Endothelial cell of umbilical vein (primary cell): ENCODE results near the gene TTC33. TPM values are rescaled to one million over a fixed set of nuclear protein-coding genes. Genes with fewer than 3 reads are reported as not detected.

ENCODE experiments used
- BruUV-seq: library from RNA; stranded (reverse); fragments of 400-500 nt; replicated peaks from 2 replicates; lab custom pipeline; 2021; lab: Mats Ljungman, UMichigan
- CTCF ChIA-PET: fragments of 300-600, 350-600 bp; sonication (Branson Sonifier 250); formaldehyde crosslinking; loops from one replicate; lab custom pipeline; 2021; ENCODE audit warnings: antibody characterized with exemption, inconsistent platforms; lab: Charles Lee
- POLR2A ChIA-PET: fragments of 300-600, 350-600 bp; sonication (Branson Sonifier 250); formaldehyde crosslinking; loops from one replicate; lab custom pipeline; 2021; ENCODE audit warnings: antibody characterized with exemption, inconsistent platforms; lab: Charles Lee
- DNase-seq: peaks from one replicate; pipeline ENCODE4 v3.0.0-alpha.2; 2011; ENCODE audit warnings: low read depth, low spot score
- FAIRE-seq: peaks from 2 replicates; lab custom pipeline; 2011; peaks lifted over from hg19 to GRCh38; lab: Jason Lieb, UNC
- H2AFZ ChIP-seq: 2 replicates; pipeline ENCODE4 v1.6.0; 2012; ENCODE audit warnings: low read depth, low read length, control low read depth, inconsistent platforms
- H3K27ac ChIP-seq: 2 replicates; pipeline ENCODE4 v1.5.1; 2011; ENCODE audit warnings: low read depth, mild to moderate bottlenecking, control low read depth, low read length, moderate library complexity; ENCODE audit not compliant: insufficient read depth
- H3K27me3 ChIP-seq, 2 experiments: 2 replicates each; pipeline versions ENCODE4 v1.6.0 to v1.6.1; 2011; ENCODE audit warnings: low read length in 2 of 2, mixed read lengths in 1 of 2; ENCODE audit not compliant: control insufficient read depth in 2 of 2, insufficient read depth in 2 of 2
- H3K36me3 ChIP-seq, 2 experiments: 2 replicates in 1 of 2; 3 replicates in 1 of 2; pipeline ENCODE4 v1.5.1; 2011; ENCODE audit warnings: low read length in 2 of 2, mild to moderate bottlenecking in 1 of 2, moderate library complexity in 1 of 2; ENCODE audit not compliant: control insufficient read depth in 2 of 2, insufficient read depth in 2 of 2; ENCODE audit errors: extremely low read depth in 1 of 2
- H3K4me1 ChIP-seq: 3 replicates; pipeline ENCODE4 v1.5.1; 2011; ENCODE audit warnings: mild to moderate bottlenecking, low read length; ENCODE audit not compliant: control insufficient read depth, insufficient read depth; ENCODE audit errors: extremely low read depth
- H3K4me2 ChIP-seq: 2 replicates; pipeline ENCODE4 v1.6.1; 2011; ENCODE audit warnings: low read length, control low read depth, mixed read lengths; ENCODE audit not compliant: insufficient read depth
- H3K4me3 ChIP-seq, 3 experiments: fragments of 200-600 bp in 1 of 3; sonication (generic), shearing (Covaris generic) in 1 of 3; replicated peaks in 1 of 3; 2 replicates each; pipeline ENCODE4 v1.5.1; 2011 to 2016; ENCODE audit warnings: control low read depth in 3 of 3, low read length in 3 of 3, mild to moderate bottlenecking in 2 of 3, inconsistent platforms in 1 of 3, low read depth in 1 of 3, moderate library complexity in 1 of 3; ENCODE audit not compliant: insufficient read depth in 1 of 3
- H3K79me2 ChIP-seq: 2 replicates; pipeline ENCODE4 v1.6.0; 2012; ENCODE audit warnings: low read length, inconsistent platforms; ENCODE audit not compliant: control insufficient read depth, insufficient read depth
- H3K9ac ChIP-seq: replicated peaks from 2 replicates; pipeline ENCODE3; 2011; ENCODE audit warnings: low read length, control low read depth; ENCODE audit not compliant: insufficient read depth; ENCODE audit errors: extremely low read depth
- H3K9me1 ChIP-seq: replicated peaks from 3 replicates; pipeline ENCODE4 v1.6.0; 2011; ENCODE audit warnings: mild to moderate bottlenecking, low read length; ENCODE audit not compliant: control insufficient read depth, insufficient read depth; ENCODE audit errors: extremely low read depth
- H3K9me3 ChIP-seq: replicated peaks from 2 replicates; pipeline ENCODE4 v1.5.1; 2012; ENCODE audit warnings: low read length, inconsistent platforms; ENCODE audit not compliant: control insufficient read depth, insufficient read depth
- H4K20me1 ChIP-seq: replicated peaks from 2 replicates; pipeline ENCODE3; 2011; ENCODE audit warnings: mild to moderate bottlenecking, low read length; ENCODE audit not compliant: control insufficient read depth, insufficient read depth; ENCODE audit errors: extremely low read depth
- CTCF ChIP-seq, 2 donors: IDR thresholded peaks; 1 replicate in 1 of 2; 2 replicates in 1 of 2; pipeline ENCODE4 v1.5.1; 2011; ENCODE audit warnings: low read length in 2 of 2, mild to moderate bottlenecking in 2 of 2, moderate library complexity in 2 of 2, control low read depth in 1 of 2, inconsistent platforms in 1 of 2, low read depth in 1 of 2; ENCODE audit not compliant: insufficient read depth in 1 of 2; ENCODE audit errors: extremely low read depth in 1 of 2
- EZH2 ChIP-seq: IDR thresholded peaks from 2 replicates; pipeline ENCODE4 v1.6.1; 2012; ENCODE audit warnings: borderline replicate concordance, low read depth, mild to moderate bottlenecking, moderate library complexity, low read length, inconsistent platforms; ENCODE audit not compliant: severe bottlenecking
- FOS ChIP-seq: IDR thresholded peaks from 2 replicates; pipeline ENCODE4 v1.6.1; 2011; ENCODE audit warnings: mild to moderate bottlenecking, low read length, moderate library complexity, borderline replicate concordance; ENCODE audit not compliant: insufficient read depth
- GATA2 ChIP-seq: IDR thresholded peaks from 2 replicates; pipeline ENCODE4 v1.7.0; 2011; ENCODE audit warnings: low read depth, mild to moderate bottlenecking, moderate library complexity, mixed read lengths, low read length; ENCODE audit not compliant: insufficient read length, insufficient read depth
- JUN ChIP-seq: IDR thresholded peaks from 2 replicates; pipeline ENCODE4 v1.6.1; 2011; ENCODE audit warnings: borderline replicate concordance, low read depth; ENCODE audit not compliant: insufficient read length, insufficient read depth
- MYC ChIP-seq: IDR thresholded peaks from one replicate; pipeline ENCODE4 v1.6.1; 2011; ENCODE audit warnings: mild to moderate bottlenecking, low read depth, low read length
- POLR2AphosphoS5 ChIP-seq: IDR thresholded peaks from 2 replicates; pipeline ENCODE4 v1.6.1; 2012; ENCODE audit warnings: low read depth, mild to moderate bottlenecking, control low read depth, low read length, moderate library complexity; ENCODE audit not compliant: insufficient read depth
- dilution Hi-C: fragments of 300-500 bp; cut with MboI; formaldehyde crosslinking; loops from one replicate; pipeline ENCODE4 v1.15.0; 2019; ENCODE audit warnings: low sequenced_read_pairs; ENCODE audit not compliant: extremely low pct_ligation_motif_present
- intact Hi-C: fragments of 100-400 bp; cut with micrococcal nuclease; formaldehyde crosslinking; loops from one replicate; pipeline ENCODE4 v1.10.0; 2022
- polyA plus RNA-seq, 4 experiments: library from polyadenylated mRNA; depleted of rRNA in 3 of 4; stranded (reverse) in 3 of 4; unstranded in 1 of 4; fragments of >200 nt; gene quantifications; 2 replicates each; pipeline versions ENCODE4 v1.2.1 to v1.2.3, GENCODE V29; 2011 to 2012; ENCODE audit warnings: missing spikeins in 1 of 4
- total RNA-seq: library from RNA; stranded (reverse); gene quantifications from 2 replicates; pipeline ENCODE4 v1.2.3, GENCODE V29; 2021
- TF ChIP-seq, protein P1 (sequence below): IDR thresholded peaks from 2 replicates; pipeline ENCODE4 v1.6.1; 2011; ENCODE audit not compliant: insufficient read depth, insufficient read length

TTC33 gene
- total and polyA plus RNA-seq, 2 donors (not counting 3 experiments of a cell fraction or from before 2014, with no cell fraction given) = 2.2 to 11.7 TPM

DNA sequence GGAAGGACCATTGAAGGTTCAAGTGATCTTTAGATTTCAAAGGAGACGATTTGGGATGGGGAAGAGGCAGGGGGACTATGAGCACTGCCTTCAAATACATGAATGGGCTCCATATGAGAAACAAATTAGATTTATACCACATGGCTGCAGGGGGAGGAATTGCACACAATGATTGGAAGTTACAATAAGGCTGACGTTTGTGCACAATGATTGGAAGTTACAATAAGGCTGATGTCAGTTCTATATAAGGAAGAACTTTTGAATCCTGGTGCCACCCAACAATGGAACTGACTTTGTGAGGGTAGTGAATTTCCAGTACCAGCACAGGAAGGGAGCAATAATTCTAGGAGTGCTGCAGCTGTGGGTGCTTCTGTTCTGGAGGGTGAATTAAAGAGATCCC lies 171.7 kb downstream of the TTC33 start:
- CTCF ChIA-PET = no interaction called here
- Histone ChIP-seq H3K4me1 (no peaks in the 10 kb centered on the region), H3K4me2 (no peak overlapping the region), H2AFZ (no peak overlapping the region), H3K9me3 (no peaks in the 10 kb centered on the region), H3K27me3 (no peaks in the 10 kb centered on the region), H3K9ac (no peak overlapping the region), H3K36me3 (no peaks in the 10 kb centered on the region), H3K4me3 (no peak overlapping the region), H3K9me1 (no peaks in the 10 kb centered on the region), H3K27ac (no peak overlapping the region), H4K20me1 (no peaks in the 10 kb centered on the region), H3K79me2 (no peaks in the 10 kb centered on the region)
- dilution Hi-C loops (no loop called here), intact Hi-C loops (no loop called here)
- FAIRE-seq (no peak), DNase-seq (no peak)
- TF ChIP-seq, protein P1, sequence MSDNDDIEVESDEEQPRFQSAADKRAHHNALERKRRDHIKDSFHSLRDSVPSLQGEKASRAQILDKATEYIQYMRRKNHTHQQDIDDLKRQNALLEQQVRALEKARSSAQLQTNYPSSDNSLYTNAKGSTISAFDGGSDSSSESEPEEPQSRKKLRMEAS = no peak
- TF ChIP-seq FOS = no peak
- TF ChIP-seq CTCF (IDR thresholded peaks at IDR 0.05; ENCODE audit: extremely low read depth in 1 of 2, insufficient read depth in 1 of 2, low read depth in 1 of 2, low read length in 2 of 2) = no peak
- no peak for TF ChIP-seq GATA2
- no peak for TF ChIP-seq JUN
- no peak for TF ChIP-seq EZH2
- TF ChIP-seq MYC = no peak
- TF ChIP-seq POLR2AphosphoS5 = no peak
- POLR2A ChIA-PET = no interaction called here
- no TSS peak for BruUV-seq
